T follicular helper cell (primary cell): ENCODE data around the gene SULT1C3.

ENCODE experiments used
- DNase-seq: peaks from one replicate; pipeline ENCODE4 v3.0.0-alpha.2; 2020; ENCODE audit warnings: low read depth
- total RNA-seq, 2 experiments: gene quantifications; one replicate each; lab custom pipeline; 2026; lab: John Stamatoyannopoulos, UW

The SULT1C3 gene
- 0 reads per million in 2 experiments for total RNA-seq

DNA sequence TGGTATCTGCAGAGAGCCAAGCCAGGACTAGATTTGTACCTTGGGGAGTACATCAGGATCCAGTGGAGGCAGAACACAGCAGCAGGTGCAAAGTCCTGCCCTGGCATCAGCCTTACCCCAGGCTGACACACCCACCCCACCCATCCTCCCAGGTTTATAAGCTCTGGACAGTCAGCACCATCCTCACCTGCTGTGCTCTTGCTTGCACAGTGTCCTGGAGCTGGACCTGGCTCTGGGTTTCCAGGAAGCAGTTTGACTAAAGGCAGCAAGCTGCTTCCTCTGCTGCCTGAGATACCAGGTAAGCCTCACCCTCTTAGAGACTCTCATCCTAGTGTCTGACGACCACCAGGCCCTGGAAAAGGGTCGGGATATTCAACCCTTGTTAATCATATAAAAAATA is at the start of gene SULT1C3:
SULT1C3 (plus strand) TSS at position 183 of the 400 bp plus-strand sequence. CDS start 7,227 bp downstream, outside the sequence.
- no peak for DNase-seq

DNA sequence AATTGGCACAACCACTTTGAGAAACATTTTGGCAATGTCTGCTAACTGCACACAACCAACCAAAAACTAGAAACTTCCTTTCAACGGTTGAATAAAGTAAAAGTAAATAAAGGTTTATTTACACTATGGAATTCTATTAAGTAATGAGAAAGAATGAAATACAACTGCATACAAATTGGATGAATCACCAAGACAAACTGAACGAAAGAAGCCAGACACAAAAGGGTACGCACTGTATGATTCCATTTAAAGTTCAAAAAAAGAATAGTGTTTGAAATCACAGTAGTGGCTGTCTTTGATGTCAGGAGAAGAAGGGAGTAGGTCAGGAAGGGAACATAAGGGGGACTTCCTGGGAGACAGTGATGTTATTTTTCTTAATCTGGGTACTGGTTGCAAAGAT is 46.5 kb upstream of the SULT1C3 start:
- DNase-seq, result no peak

DNA sequence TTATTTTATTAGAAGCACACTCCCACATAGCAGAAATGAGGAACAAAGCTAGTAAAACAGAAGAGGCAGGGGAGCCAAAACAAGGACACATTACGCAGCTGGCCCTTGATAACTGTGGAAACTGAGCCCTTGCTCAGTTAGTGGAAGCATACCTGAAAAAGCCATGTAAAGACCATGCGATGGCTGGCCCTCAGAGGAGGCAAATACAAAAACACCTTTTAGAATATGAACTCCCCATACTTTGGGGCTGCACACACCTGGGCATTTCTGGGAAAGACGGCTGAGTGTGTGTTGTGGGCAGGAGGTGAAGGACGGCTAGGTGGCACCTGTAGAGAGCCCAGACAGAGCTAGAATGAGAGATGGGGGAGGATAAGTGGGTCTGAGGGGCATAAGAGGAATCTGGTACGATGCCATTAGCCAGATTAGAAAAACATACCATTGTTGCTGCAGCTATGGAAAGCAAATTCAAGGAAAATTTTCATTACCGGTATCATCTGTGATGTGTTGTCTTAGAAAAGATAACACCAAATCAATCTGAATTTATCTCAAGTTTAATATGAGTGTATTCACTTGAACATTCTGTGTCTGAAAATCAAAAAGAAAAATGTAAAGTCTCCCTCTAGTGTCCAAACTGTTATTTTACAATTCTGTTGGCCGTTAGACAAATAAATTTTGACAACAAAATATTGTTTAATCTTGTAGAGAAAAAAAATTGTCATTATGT is 45.2 kb upstream of the SULT1C3 start:
- no peak for DNase-seq

DNA sequence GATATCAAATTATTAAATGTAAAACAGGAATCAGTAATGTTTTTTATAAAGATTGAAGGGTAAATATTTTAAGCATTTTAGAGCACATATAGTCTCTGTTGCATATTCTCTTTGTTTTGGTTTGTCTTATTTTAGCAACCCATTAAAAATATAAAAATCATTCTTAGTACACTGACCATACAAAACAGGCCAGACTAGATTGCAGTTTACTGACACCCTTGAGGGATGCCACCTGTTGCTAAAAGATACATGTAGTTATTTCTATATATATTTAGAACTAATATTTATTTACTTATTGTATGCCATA is 44.7 kb upstream of the SULT1C3 start:
- DNase-seq, result no peak

DNA sequence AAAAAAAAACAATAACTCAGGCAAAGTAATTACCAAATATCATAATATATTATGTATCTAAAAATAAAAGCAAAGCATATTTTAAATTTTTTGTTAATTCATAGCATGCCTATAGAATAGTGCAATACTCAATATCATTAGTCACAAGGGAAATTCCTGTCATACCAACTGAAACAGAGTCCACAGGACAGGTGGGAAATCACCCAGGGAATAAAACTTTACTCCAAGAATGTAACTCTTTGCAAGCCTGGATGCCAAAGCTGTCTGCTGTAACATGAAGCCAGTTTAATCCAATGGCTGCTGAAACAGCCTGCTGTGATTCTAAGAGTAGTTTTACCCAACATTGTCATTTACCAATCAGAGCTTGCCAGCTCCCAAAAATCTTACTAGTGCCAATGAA is 40.0 kb upstream of the SULT1C3 start:
- no peak for DNase-seq

DNA sequence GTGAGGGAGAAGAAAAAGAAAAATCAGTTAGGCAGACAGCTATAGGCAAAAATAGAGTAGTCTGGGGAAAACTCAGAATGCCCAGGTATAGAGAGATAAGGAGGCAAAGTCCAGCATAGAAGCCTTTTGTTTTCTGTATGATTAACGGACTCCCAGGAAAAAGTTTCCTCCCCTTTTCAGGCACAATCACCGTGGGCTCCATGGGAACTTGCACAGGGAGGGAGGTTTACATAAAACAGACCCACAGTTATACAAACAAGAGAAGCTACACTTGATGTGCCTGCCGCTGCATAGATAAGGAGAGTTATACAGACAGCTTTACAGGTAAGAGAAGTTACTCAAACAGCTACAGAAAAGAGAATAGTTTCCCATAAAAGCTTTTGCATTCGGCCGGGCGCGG is 39.2 kb upstream of the SULT1C3 start:
- DNase-seq, result no peak

DNA sequence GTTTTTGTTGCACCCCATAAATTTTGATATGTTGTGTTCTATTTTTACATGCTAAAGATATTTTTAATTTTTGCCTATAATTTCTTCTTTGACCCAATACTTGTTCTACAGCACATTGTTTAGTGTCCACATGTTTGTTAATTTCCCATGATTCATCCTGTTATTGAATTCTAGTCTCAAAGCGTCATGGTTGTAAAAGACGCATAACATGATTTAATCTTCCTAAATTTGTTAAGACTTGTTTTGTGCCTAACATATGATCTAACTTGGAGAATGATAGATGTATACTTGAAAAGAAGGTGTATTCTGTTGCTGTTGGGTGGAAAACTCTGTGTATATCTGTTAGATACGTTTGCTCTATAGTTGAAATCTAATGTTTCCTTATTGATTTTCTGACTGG is 27.1 kb upstream of the SULT1C3 start:
- no peak for DNase-seq

DNA sequence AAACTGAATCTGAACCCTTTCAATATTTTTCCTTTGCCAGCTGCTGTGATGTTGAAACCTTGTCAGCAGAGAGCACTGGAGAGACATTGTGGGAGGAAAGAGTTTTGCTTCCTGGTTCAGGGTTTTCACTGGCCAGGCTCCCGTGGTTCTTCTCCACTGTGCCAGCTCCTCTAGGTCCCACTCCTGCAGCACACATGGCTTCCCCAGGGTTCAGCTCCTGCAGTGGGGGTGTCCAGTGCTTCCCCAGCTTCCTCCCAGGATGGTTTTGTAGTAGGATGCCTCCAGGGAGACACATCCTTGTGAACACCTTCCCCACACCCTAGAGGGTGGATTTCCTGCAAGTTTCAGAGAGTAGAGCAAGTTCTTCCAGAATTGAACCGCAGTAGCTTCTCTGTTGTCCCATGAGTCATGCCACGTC is 24.0 kb upstream of the SULT1C3 start:
- no peak for DNase-seq

DNA sequence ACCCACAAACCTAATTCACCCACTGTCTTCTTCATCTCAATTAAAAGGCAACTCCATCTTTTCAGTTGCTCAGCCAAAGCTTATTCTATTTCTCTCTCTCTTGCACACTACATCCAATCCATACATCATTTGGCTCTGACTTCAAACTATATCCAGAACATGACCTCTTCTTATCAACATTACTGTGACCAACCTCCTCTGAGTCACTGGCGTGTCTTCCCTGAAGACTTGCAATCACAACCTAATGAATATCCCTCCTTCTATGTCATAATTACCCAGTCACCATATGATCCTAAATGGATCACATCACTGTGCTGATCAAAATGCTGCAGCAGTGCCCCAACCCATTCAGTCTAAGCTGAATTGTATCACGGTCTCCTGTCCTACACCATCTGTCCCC is 22.6 kb upstream of the SULT1C3 start:
- DNase-seq, result no peak

DNA sequence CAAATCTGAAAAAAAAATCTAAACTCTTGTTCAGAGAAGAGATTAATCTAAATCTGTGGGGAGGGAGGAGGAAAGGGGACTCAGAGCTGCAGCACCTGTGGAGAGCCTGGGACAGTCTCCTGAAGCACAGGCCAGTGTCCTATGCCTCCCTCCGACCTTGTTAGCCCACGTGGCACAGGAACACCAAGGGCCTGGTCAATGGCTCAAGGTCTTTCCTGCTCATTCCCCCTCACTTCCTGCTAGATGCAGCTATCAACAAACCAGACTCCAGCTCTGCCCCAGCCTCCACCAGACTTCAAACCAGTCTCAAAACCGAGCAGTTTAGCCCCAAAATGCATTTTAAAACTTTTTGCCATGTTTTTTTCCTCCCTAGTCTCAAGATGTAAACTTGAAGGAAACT is 20.1 kb upstream of the SULT1C3 start:
- no peak for DNase-seq

DNA sequence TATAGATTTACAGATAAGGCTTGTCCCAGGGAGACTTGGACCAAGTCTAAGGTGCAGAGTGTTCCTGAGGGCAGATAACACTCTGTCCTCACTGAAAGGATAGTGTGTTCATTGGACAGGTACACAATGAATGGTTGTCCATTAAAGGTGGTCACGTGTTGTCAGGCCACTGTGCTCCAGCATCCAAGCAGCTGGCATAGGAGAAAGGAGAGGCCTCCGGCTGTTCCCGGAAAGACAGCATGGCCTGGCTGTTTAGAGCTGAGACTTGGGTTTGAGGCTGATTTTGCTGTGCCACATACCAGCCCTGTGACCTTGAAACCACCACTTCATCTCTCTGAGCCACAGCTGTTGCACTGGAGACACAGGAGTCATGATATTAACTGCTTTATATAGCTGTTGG is 19.6 kb upstream of the SULT1C3 start:
- DNase-seq, result no peak

DNA sequence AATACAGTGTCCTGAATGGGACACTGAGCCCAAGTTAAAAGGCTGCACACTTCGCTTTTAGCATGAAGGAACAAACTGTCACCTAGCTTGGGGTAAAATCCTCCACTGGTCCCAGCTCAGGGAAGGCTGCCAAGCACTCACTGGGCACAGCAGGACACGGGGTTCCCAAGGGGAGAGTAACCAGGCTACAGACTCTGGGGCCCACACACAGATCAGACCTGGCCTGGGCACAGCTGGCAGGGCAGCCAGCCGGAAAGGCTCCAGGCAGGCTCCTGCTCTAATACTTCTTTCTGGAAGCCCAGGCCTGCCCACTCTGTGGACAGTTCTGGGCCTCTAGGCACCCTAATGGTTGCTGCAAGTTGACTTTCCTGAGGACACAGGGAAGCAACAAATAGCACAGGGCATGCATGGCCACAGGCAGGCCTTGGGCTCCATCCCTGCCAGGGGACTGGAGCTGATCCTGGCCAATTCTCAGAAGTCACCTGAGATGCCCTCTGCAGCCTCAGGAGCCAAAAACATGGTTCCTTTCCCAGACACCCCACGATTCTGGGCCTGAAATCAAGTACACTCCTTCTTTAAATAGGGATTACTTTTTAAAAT is 18.7 kb upstream of the SULT1C3 start:
- DNase-seq, result no peak

DNA sequence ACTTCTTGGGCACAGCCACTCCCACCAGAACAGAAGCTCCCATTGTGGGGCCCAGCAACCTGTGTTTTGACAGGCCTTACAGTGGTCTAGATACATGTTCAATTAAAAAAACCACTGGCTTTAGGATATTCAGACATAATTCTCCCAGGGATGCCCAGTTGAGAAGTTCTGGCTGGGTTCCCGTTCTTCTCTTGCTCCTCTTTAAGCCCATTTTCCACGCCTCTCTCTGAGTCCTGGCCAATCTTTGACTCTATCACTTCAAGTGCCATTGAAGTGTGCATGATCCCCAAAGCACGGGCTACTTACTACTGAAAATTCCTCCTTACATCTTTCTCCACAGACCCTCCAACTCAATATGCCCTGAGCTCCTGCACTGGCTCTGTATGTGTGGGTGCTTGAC is 17.5 kb upstream of the SULT1C3 start:
- DNase-seq, result no peak

DNA sequence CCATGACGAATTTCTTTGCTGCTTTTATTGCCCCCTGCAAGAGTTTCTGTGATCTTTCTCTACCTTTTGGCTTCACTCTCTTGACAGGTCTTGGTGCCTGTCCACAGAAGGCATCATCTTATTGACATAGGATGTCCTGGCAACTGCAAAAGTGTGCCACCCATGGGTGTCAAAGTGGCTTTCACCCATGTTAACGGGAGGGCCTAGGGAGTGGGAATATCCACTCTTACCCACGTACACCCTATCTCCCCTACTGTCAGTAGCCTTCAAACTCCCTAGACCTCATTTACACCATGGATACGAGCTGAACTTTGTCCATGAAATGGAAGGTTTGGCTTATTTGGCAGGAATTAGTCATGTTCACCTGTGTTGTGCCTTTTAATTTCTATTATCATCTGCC is 16.2 kb upstream of the SULT1C3 start:
- DNase-seq, result no peak

DNA sequence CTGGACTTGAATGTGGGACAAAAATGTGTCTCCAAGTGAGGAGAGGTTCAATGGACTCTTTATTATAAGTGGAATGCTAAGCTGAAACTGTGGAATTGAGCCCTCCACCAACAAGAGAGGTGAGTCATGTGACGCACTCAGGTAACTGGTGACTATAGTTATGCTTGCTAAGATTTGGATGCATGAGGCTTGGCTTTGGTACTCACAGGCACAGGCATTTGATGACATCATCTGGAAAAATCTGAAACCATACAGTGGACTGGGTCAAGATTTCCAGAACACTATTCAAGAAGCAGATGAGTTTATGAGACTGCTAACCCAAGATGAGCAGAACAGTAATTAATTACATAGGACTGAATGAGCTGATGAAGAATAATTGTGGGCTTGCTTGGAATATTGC is 15.7 kb upstream of the SULT1C3 start:
- no peak for DNase-seq

DNA sequence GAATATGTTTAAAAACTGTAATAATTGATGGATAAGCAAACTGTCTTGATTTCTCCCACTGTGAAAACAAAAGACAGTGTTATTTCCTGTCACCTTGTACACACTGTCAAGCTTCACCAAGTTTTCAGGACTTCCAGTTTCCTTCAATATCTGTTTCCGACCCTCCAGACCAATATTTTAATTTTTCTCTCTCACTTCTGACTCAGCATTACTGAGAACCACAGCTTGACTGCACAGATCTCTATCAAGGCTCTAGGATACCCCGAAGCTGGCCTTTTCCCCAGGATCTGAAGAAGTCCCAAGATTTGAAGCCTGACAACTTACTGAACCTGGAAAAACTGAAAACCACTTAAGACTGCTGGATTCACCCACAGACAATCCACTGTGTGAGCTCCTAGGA is 13.2 kb upstream of the SULT1C3 start:
- DNase-seq, result no peak

DNA sequence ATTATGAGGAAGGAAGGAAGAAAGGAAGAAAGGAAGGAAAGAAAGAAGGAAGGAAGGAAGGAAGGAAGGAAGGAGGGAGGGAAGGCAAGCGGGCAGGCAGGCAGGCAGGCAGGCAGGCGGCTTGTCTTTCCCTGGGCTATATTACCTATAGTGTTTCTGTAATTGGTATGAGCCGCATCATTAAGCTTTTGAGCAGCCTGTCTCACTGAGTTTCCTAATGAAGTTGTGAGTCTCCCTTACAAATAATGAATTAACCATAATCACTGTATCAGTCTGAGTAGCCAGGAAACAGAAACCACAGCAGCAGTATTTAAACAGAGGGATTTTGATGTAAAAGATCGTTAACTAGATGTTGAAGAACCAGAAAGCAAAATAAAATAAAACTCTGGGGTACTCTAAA is 11.8 kb upstream of the SULT1C3 start:
- DNase-seq, result no peak

DNA sequence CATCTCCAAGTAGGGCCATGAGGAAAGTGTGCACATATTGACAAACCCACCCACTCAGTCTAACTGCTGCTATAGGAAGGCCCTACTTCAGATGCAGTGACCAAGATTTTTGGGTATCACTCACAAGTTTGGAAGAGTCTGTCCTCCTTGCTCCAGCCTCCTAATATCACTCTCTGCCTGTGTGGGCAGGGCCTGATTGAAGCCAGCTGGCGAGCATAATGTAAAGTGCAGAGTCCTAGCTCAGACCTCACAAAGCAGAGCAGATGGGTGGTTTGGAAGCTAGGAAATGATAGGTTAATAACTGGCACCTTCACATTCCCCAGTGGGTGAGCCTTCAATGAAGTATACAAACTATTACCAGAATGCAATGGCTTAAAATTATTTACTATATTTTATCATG is 11.2 kb upstream of the SULT1C3 start:
- DNase-seq, result no peak

DNA sequence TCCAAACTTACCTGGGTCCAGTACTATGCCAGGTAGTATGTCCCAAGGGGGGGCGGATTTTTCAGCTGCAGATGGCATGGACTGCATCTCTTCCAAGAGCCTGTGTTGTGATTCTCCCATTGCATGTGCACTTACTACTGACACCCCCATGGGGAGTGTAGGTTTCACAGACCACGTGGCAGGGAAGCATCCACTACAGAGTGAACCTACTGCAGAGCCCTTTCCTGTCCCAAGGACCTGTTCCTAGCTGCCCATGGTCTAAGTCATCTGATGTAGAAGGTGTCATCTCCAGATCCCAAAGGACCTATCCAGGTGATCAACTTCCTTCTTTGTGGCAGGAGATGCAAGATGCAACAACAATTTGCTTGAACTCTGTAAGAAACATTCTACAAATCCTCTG is 9.9 kb upstream of the SULT1C3 start:
- no peak for DNase-seq

DNA sequence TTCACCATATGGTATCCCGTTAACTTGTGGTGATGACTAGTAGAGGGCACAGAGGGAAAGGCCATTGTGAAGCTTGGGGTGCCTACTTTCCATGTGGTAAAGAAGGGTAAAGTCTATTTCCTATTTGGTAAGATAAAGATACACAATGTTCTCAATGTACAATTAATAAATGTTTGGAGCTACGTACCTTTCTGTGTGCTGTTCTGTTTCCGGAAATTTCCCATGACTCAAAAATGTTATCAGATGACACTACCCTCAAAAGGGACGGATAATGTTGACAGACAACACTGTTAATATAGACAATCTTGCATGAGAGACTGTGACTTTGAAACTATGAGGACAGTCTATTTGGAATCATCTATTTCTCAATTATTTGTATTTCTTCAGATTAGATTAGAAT is 4.2 kb upstream of the SULT1C3 start:
- no peak for DNase-seq

DNA sequence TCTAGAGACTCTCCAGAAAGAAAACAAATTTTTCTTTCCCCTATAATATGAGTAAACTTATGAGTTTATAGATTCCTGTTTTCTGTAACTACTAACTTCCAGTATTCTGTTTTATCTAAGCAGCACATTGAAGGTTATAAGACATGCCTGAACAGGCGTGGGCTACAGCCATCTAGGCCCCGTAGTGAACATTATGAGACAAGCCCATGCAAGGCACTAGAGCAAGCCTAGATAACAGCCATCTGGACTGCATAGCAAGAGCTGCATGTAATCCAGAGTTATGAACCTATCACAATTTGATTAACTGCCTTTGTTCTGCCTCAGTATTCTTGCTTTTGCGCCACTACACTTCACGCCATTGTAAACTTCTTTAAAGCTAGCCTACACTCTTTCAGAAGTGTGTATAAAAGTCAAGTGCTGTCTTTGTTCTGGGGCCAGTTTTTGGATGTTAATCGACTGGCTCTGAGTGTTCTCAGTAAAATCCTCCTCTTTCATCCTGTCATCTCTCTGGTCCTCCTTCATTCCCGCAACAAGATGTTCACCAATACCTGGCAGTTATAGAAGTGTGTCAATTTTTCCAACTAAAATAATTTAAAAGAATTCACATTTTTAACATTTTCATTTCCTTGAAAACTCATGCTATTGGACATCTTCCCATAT is 3.0 kb upstream of the SULT1C3 start:
- DNase-seq, result no peak

DNA sequence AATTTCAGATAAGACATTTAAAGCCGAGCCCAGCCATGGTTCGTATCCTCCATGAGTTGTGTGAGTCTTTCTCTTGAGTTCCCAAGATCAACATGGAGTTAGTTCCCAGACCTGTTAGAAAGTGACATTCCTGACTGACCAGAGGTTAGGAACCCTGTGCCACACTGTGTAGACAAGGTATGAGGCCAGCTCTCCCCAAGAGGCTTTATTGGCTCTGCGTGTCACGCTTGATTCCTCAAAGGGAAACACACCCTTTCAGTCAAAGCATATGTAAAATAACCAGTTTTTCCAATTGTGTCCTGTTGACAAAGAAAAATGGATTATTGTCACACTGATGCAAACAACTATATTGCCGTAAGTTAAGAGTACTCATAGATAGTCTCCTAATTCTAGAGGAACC is 1.2 kb downstream of the SULT1C3 start:
- DNase-seq, result no peak

DNA sequence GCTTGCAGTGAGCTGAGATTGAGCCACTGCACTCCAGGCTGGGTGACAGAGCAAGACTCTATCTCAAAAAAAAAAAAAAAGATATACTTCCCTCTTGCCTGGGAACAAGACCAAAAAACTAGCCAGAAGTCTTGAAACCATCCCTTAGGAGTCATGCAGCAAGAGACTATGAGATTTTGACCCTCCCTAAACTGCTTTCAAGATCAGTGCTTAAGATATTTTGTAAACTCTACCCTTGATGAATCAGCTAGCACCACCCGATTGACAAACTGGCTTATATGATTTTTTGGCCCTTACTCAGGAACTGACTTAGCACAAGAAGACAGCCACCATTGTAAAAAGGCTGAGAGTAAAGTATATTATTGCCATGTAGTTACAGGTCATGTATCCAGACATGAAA is 3.8 kb downstream of the SULT1C3 start:
- DNase-seq, result no peak
